ENCODE results near the gene TMEM266. TPM values are rescaled to one million over a fixed set of nuclear protein-coding genes. Genes with fewer than 3 reads are reported as not detected.
"Not testable (repeated sequence)": the region's sequence is repeated elsewhere in the genome, so short reads cannot be mapped to it uniquely, and the experiment has no call there.

Gene TMEM266, protein sequence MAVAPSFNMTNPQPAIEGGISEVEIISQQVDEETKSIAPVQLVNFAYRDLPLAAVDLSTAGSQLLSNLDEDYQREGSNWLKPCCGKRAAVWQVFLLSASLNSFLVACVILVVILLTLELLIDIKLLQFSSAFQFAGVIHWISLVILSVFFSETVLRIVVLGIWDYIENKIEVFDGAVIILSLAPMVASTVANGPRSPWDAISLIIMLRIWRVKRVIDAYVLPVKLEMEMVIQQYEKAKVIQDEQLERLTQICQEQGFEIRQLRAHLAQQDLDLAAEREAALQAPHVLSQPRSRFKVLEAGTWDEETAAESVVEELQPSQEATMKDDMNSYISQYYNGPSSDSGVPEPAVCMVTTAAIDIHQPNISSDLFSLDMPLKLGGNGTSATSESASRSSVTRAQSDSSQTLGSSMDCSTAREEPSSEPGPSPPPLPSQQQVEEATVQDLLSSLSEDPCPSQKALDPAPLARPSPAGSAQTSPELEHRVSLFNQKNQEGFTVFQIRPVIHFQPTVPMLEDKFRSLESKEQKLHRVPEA
- total RNA-seq = not detected

GRCh38 chr15:76059320-76060117, at the start of gene TMEM266:
TMEM266 (plus strand) TSS chr15:76059985; CDS start chr15:76134264, 74,279 bp downstream.
- Mint-ChIP-seq H3K36me3 (no peaks in the 10 kb centered on the region), H3K9me3 (no peaks in the 10 kb centered on the region), H3K27ac (no peak within 1 kb of the TSS)
- peak; percentile 29 to 47 for ATAC-seq
- peak in 1 of 2 donors; percentile 14 for DNase-seq (ENCODE audit: low spot score in 2 of 2)

DNA sequence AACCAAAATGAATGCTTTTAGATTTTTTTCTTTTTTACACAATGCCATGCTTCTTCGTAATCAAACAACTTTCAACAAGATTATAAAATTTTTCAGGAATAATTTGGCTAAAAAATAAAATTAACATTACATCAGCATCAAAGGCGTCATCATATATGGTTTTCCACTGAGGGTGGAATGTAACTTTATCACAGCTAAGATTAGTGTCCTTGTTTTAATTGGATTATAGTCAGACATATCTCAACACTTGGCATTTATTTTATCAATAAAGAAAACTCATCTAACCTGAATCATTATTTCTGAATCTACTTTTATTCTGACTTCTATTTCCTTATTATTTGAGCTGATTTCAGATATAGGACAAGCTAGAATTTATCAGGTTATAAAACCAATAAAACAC, 49.2 kb upstream of the TMEM266 start:
- Mint-ChIP-seq H3K9me3 (no peaks in the 10 kb centered on the region), H3K36me3 (no peaks in the 10 kb centered on the region), H3K27ac (no peak overlapping the region)
- DNase-seq (ENCODE audit: low spot score in 2 of 2) (no peak), ATAC-seq (no peak)

DNA sequence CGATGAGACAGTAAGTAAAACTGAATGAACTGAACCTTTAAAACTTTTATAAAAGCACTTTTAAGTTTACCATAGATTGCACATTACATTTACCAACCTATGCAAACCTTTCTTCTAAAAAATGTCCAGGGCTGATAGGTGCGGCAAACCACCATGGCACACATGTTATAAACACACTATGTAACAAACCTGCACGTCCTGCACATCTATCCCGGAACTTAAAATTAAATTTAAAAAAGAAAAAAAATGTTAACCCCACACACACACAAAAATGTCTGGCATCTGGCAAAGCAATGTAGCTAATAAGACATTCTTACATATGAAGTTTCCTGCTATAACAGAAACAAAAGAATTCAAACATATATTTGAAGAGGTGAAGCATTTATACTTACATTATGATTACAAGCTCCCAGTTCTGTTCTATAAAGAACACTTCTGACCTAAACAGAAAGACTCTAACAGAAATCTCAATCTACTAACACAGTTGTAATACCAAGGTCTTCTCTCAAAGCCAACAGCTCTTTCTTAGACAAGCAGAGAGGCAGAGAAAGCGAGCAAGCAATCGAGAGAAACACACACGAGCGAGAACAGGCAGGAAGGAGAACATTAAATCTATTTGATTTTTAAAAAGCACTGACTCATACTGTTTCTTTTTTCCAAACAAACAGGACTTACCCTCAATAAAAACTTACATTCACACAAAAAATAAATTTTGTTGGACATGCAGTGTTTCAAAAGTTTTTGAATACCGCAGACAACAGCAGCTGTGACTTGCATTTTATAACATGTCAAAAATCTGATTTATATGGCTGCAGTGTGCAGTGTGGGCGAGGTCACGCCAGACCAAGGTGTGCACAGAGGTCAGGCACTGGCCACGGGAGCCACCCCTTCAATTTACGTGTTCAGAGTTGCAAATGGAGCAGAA, 47.9 kb upstream of the TMEM266 start, which contains the start of gene NRG4:
NRG4 (minus strand) TSS at position 798 of the 925 bp plus-strand sequence. CDS start 1,194 bp downstream, outside the sequence.
- Mint-ChIP-seq H3K9me3 (peaks cover 6 to 7% of the 10 kb centered on the region in 2 donors), H3K36me3 (peaks cover 6 to 8% of the 10 kb centered on the region in 2 donors), H3K27ac (no peak within 1 kb of the TSS)
- ATAC-seq (no peak), DNase-seq (ENCODE audit: low spot score in 2 of 2) (no peak)

DNA sequence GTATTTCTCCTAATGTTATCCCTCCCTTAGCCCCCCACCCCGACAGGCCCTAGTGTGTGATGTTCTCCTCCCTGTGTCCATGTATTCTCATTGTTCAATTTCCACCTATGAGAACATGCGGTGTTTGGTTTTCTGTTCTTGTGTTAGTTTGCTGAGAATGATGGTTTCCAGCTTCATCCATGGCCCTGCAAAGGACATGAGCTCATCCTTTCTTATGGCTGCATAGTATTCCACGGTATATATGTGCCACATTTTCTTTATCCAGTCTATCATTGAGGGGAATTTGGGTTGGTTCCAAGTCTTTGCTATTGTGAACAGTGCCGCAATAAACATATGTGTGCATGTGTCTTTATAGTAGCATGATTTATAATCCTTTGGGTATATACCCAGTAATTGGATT, 46.3 kb upstream of the TMEM266 start:
- H3K27ac Mint-ChIP-seq; ATAC-seq; DNase-seq (ENCODE audit: low spot score in 2 of 2): not testable (repeated sequence)
- H3K9me3 Mint-ChIP-seq = peaks cover 12 to 13% of the 10 kb centered on the region in 2 donors
- peaks cover 18 to 21% of the 10 kb centered on the region in 2 donors for H3K36me3 Mint-ChIP-seq

- H3K9me3 Mint-ChIP-seq = peaks cover 15% of the 10 kb centered on the region in 2 donors
- H3K27ac Mint-ChIP-seq = no peak overlapping the region
Measured at GRCh38 chr15:76024021-76024768, 35.6 kb upstream of the TMEM266 start.

DNA sequence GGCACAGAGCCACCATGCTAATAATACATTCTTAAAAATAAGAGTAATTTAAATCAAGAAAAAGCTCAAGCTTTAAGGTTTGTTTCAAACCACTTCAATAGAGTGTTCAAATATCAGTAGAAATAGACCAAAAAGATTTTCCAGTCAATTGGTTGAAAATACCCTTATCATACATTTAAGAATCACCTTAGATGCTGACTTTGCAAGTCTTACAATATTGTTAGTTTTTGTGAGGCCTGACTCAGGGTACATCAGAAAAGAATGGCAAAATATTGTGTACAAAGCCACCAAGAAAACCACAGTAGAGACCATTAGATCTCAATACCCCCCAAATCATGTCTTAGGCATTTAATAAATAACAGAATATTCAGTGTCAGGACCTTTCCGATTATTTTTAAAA, 27.7 kb upstream of the TMEM266 start:
- DNase-seq (ENCODE audit: low spot score in 2 of 2) (no peak), ATAC-seq (no peak)
- Mint-ChIP-seq H3K27ac (no peak overlapping the region), H3K9me3 (no peaks in the 10 kb centered on the region), H3K36me3 (no peaks in the 10 kb centered on the region)

More at GRCh38 chr15:76024021-76024768, 35.6 kb upstream of the TMEM266 start:
- peaks cover 9 to 17% of the 10 kb centered on the region in 2 donors for H3K36me3 Mint-ChIP-seq
- no peak for ATAC-seq
- DNase-seq (ENCODE audit: low spot score in 2 of 2) = no peak

- DNase-seq (ENCODE audit: low spot score in 2 of 2) (no peak), ATAC-seq (no peak)
- Mint-ChIP-seq H3K36me3 (peaks cover 0 to under 1% of the 10 kb centered on the region in 2 donors), H3K9me3 (no peaks in the 10 kb centered on the region), H3K27ac (no peak overlapping the region)
Measured at GRCh38 chr15:76033438-76033837, 26.3 kb upstream of the TMEM266 start.

- Mint-ChIP-seq H3K36me3 (peaks cover 0 to 7% of the 10 kb centered on the region in 2 donors), H3K27ac (no peak overlapping the region), H3K9me3 (peaks cover 0 to 6% of the 10 kb centered on the region in 2 donors)
- DNase-seq (ENCODE audit: low spot score in 2 of 2) (no peak), ATAC-seq (no peak)
Measured at GRCh38 chr15:76034111-76034510, 25.7 kb upstream of the TMEM266 start.

DNA sequence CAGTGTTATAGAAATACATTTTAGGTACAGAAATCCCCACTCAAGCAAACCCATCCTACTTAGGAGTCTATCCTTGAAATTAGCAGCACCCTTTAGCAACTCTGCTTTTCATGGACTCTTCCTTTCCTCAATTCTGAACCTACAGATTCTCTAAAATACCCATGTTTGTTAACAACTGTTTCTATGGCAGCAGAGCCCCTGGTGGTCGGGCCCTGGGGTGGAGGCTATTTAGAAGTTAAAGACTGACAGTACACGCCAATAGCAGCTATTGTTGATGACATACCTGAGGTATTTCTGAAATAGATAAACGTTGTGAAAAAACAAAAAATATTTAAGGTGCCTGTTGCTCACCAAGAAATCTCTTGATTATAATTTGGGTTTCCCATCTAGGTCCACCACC, 24.2 kb upstream of the TMEM266 start:
- Mint-ChIP-seq H3K9me3 (peaks cover 9 to 15% of the 10 kb centered on the region in 2 donors), H3K36me3 (peaks cover 7 to 22% of the 10 kb centered on the region in 2 donors), H3K27ac (no peak overlapping the region)
- DNase-seq (ENCODE audit: low spot score in 2 of 2) (no peak), ATAC-seq (no peak)

DNA sequence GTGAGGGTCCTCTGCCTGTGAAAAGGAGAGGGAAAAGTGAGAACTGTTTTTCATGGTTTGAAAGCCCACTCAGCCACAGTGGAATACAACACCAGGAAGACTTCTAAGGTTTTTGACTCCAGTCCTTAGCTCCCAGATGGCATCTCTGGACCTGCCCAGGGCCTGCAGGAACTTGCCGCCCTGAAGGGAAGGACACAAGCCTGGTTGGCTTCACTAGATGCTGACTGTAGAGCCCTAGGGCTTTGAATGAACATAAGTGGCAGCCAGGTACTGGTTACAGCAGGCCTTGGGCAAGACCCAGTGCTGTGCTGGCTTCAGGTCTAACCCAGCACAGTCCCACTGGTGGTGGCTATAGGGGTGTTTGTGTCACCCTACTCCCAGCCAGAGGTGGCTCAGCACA, 21.3 kb upstream of the TMEM266 start:
- H3K36me3 Mint-ChIP-seq = peaks cover 15 to 27% of the 10 kb centered on the region in 2 donors
- ATAC-seq = no peak
- H3K9me3 Mint-ChIP-seq = peaks cover 26 to 28% of the 10 kb centered on the region in 2 donors
- no peak overlapping the region for H3K27ac Mint-ChIP-seq
- DNase-seq (ENCODE audit: low spot score in 2 of 2) = no peak

DNA sequence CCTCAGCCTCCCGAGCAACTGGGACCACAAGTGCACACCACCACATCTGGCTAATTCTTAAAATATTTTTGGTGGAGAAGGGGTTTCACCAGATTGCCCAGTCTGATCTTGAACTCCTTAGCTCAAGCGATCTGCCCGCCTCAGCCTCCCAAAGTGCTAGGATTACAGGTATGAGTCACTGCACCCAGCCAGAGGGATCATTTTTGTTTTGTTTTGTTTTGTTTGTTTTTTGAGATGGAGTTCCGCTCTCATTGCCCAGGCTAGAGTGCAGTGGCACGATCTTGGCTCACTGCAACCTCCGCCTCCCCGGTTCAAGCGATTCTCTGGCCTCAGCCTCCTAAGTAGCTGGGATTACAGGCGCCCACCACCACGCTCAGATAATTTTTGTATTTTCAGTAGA, 5.6 kb upstream of the TMEM266 start:
- DNase-seq (ENCODE audit: low spot score in 2 of 2); H3K27ac Mint-ChIP-seq; H3K36me3 Mint-ChIP-seq; ATAC-seq; H3K9me3 Mint-ChIP-seq: not testable (repeated sequence)

GRCh38 chr15:76056931-76057330, 2.9 kb upstream of the TMEM266 start:
- DNase-seq (ENCODE audit: low spot score in 2 of 2) = no peak
- ATAC-seq = peak; percentile 35 to 38
- Mint-ChIP-seq H3K9me3 (no peaks in the 10 kb centered on the region), H3K36me3 (no peaks in the 10 kb centered on the region), H3K27ac (no peak overlapping the region)

DNA sequence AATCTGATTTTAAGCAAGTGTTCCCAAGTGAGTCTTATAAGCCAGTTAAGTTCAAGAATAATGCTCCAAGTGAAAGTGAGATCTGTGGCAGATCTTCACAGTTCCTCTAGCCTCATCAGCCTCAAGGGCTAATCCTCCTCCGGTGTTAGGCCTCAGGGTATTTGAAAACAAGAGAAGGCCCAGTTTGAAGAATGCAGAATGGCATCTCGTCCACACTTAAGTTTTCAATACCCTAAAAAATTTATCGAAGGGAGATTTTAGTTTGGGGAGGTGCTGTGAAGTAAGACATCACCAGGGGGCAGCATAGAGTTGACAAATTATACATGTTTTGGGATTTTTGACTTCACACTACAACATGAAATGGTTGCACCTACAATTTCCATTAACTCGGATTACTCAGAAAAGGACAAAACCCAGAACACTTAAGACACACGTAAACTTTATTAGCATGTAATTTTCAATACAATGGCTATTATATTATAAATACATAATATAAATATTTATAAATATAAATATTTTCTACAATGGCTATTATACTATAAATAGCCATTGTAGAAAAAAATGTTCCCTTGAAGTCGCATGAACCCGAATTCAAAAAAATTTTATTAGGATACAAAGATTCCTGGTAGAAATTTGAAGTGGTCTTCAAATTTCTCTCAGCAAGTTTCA, 2.3 kb upstream of the TMEM266 start:
- DNase-seq (ENCODE audit: low spot score in 2 of 2) (peak in 1 of 2 donors; percentile 64), ATAC-seq (peak in 1 of 2 donors; percentile 34)
- Mint-ChIP-seq H3K9me3 (no peaks in the 10 kb centered on the region), H3K27ac (no peak overlapping the region), H3K36me3 (no peaks in the 10 kb centered on the region)

DNA sequence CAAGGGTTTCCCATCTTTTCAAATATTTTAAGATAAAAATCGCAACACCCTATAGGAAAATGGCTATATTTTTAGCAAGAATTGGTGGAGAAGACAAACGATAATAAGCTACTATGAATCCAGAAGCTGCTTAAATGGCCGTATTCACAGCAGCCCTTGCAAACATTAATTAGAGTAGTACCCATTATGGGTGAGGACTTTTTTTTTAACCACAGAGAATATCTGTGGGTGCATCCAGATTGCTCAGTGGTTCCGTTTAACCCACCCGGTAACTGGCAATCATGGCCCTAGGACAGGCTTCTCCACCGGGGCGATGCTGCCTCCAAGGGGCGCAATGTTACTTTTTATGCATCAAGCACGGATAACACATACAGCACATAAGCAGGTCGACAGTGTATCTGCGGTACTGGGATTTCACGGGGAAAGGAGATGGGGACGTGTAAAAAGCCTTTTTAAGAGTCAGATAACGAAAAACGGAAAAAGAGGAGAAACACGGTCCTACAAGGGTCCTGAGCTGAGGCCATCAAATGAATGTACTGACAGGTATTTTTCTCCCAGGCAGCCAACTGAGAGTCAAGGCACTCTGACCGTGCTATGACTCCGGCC, 968 bp upstream of the TMEM266 start:
- DNase-seq (ENCODE audit: low spot score in 2 of 2) (peak in 1 of 2 donors; percentile 35), ATAC-seq (peak; percentile 28 to 62)
- no peak overlapping the region for H3K27ac Mint-ChIP-seq
- H3K9me3 Mint-ChIP-seq = no peaks in the 10 kb centered on the region
- no peaks in the 10 kb centered on the region for H3K36me3 Mint-ChIP-seq
